Nephron (organoid): Measurements from ENCODE around the gene TACR2.
"Not testable (repeated sequence)": the region's sequence is repeated elsewhere in the genome, so short reads cannot be mapped to it uniquely, and the experiment has no call there.

Source experiments
- H3K27ac Mint-ChIP-seq, 3 experiments: 2 replicates each; pipeline ENCODE4 v1.8.0; 2020; ENCODE audit warnings: mixed read lengths in 3 of 3, mild to moderate bottlenecking in 2 of 3, moderate library complexity in 1 of 3
- H3K27me3 Mint-ChIP-seq: 2 replicates; pipeline ENCODE4 v1.8.0; 2021; ENCODE audit warnings: low read depth, mild to moderate bottlenecking, moderate library complexity, mixed read lengths
- H3K36me3 Mint-ChIP-seq: 2 replicates; pipeline ENCODE4 v1.8.0; 2020; ENCODE audit warnings: low read depth, mixed read lengths
- H3K4me1 Mint-ChIP-seq: 2 replicates; pipeline ENCODE4 v1.8.0; 2020; ENCODE audit warnings: mixed read lengths
- H3K4me3 Mint-ChIP-seq, 3 experiments: 2 replicates each; pipeline ENCODE4 v1.8.0; 2020; ENCODE audit warnings: mild to moderate bottlenecking in 3 of 3, mixed read lengths in 3 of 3, moderate library complexity in 2 of 3
- H3K9me3 Mint-ChIP-seq: 2 replicates; pipeline ENCODE4 v1.8.0; 2020; ENCODE audit warnings: mixed read lengths
- TF ChIP-seq, protein P1 (sequence below), 3 experiments: fragments of 200-600 bp; sonication (generic); IDR thresholded peaks; one replicate each; pipeline ENCODE4 v1.5.0; 2021; ENCODE audit warnings: antibody characterized with exemption in 3 of 3; ENCODE audit not compliant: unreplicated experiment in 3 of 3

TACR2 gene

DNA sequence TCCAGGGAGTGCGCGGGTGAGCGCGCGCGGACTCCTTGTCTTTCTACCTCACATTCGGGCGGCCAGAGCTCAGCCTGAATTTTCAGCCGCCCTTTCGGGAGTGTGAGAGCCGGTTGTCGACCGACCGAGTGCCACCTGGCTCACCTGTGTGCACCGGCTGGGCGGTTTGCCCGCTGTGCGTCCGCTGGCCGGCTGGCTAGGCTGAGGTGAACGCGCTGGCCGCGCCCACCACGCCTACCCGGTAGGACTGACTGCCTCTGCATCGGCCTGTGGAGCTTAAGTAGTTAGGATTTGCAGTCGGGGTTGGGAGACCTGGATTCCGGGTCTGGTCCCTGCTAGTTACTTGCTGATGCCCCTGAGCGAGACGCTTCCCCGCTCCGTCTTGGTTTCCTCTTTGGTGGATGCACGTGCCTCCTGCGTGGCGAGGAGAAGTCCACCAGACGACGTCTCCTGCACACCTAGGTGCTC is 35.1 kb upstream of the TACR2 start:
- Mint-ChIP-seq H3K27me3 (peaks cover 32% of the 10 kb centered on the region), H3K27ac (peak overlapping the region in 1 of 3 experiments; percentile 46), H3K36me3 (no peaks in the 10 kb centered on the region), H3K4me3 (peak overlapping the region; percentile 78 to 92 (median 82)), H3K9me3 (no peaks in the 10 kb centered on the region), H3K4me1 (peaks cover 11% of the 10 kb centered on the region)
- TF ChIP-seq, protein P1, sequence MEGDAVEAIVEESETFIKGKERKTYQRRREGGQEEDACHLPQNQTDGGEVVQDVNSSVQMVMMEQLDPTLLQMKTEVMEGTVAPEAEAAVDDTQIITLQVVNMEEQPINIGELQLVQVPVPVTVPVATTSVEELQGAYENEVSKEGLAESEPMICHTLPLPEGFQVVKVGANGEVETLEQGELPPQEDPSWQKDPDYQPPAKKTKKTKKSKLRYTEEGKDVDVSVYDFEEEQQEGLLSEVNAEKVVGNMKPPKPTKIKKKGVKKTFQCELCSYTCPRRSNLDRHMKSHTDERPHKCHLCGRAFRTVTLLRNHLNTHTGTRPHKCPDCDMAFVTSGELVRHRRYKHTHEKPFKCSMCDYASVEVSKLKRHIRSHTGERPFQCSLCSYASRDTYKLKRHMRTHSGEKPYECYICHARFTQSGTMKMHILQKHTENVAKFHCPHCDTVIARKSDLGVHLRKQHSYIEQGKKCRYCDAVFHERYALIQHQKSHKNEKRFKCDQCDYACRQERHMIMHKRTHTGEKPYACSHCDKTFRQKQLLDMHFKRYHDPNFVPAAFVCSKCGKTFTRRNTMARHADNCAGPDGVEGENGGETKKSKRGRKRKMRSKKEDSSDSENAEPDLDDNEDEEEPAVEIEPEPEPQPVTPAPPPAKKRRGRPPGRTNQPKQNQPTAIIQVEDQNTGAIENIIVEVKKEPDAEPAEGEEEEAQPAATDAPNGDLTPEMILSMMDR (IDR thresholded peaks at IDR 0.05; ENCODE audit: unreplicated experiment in 3 of 3) = no peak

DNA sequence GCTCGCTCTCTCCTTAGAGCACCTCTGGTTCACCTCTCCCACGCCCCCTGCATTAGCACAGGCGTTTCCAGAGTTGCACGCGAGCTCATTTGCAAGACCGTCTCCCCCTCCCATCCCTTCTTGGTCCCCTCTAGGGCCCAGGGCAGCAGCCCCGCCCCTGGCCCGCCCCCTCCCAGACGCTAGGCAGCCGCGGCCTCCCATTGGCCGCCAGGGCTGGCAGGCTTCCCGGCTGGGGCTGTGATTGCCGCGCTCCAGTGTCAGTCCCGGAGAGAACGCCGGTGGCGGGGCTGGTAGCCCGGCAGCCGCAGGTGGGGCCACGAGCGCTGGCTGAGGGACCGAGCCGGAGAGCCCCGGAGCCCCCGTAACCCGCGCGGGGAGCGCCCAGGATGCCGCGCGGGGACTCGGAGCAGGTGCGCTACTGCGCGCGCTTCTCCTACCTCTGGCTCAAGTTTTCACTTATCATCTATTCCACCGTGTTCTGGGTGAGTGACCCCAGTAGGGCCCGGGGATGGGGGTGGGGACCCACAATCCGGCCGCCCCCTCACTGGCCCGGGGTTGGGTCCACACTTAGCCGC is 34.6 kb upstream of the TACR2 start, which contains the start of gene TSPAN15:
TSPAN15 (plus strand) TSS at position 257 of the 575 bp plus-strand sequence; CDS start at position 387, 130 bp downstream.
- no peaks in the 10 kb centered on the region for H3K9me3 Mint-ChIP-seq
- TF ChIP-seq, protein P1 (IDR thresholded peaks at IDR 0.05; ENCODE audit: unreplicated experiment in 3 of 3) = no peak
- H3K4me3 Mint-ChIP-seq = peak within 1 kb of the TSS; percentile 78 to 92 (median 82)
- H3K4me1 Mint-ChIP-seq = peaks cover 11% of the 10 kb centered on the region
- H3K36me3 Mint-ChIP-seq = no peaks in the 10 kb centered on the region
- peaks cover 32% of the 10 kb centered on the region for H3K27me3 Mint-ChIP-seq
- H3K27ac Mint-ChIP-seq = peak within 1 kb of the TSS in 2 of 3 experiments; percentile 7 to 84

DNA sequence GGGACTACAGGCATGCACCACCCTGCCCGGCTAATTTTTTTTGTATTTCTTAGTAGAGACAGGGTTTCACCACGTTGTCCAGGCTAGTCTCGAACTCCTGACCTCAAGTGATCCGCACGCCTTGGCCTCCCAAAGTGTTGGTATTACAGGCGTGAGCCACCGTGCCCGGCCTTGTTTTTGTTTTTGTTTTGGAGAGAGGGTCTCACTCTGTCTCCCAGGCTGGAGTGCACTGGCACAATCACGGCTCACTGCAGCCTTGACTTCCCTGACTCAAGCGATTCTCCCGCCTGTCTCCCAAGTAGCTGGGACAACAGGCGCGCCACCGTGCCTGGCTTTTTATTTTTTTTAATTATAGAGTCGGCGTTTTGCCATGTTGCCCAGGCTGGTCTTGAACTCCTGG is 33.7 kb upstream of the TACR2 start:
- H3K27ac Mint-ChIP-seq = peak overlapping the region in 1 of 3 experiments; percentile 84
- H3K9me3 Mint-ChIP-seq, H3K36me3 Mint-ChIP-seq: not testable (repeated sequence)
- H3K4me3 Mint-ChIP-seq = peak overlapping the region in 1 of 3 experiments; percentile 92
- peaks cover 32% of the 10 kb centered on the region for H3K27me3 Mint-ChIP-seq
- peaks cover 11% of the 10 kb centered on the region for H3K4me1 Mint-ChIP-seq

GRCh38 chr10:69449841-69450240 is 33.1 kb upstream of the TACR2 start:
- peaks cover 11% of the 10 kb centered on the region for H3K4me1 Mint-ChIP-seq
- H3K36me3 Mint-ChIP-seq = no peaks in the 10 kb centered on the region
- H3K27me3 Mint-ChIP-seq = peaks cover 37% of the 10 kb centered on the region
- peak overlapping the region; percentile 53 to 63 (median 60) for H3K4me3 Mint-ChIP-seq
- TF ChIP-seq, protein P1 (IDR thresholded peaks at IDR 0.05; ENCODE audit: unreplicated experiment in 3 of 3) = peak; percentile 33 to 57 (median 43)
- H3K27ac Mint-ChIP-seq = peak overlapping the region in 1 of 3 experiments; percentile 74
- no peaks in the 10 kb centered on the region for H3K9me3 Mint-ChIP-seq

DNA sequence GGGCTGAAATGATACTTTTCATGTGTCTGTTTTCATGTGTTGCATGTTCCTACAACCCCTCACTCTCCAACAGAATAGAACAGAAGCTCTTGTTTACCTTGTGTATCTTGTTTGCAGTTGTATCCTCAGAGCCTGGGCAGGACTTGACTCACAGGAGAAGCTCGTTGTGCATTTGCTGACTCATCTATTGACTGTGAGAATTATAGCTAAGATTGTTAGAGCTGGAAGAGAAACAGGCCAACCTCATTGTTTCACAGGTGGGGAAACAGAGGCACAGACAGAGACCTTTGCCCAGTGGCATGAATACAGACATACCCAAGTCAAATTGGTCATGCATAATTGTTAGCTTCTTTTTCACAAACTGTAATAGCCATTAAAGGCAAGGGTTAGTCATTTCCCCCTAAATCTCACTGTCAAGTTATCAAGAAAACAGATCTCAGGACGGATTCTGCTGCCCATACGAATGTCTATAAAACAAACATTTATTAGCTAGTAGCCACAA is 30.0 kb upstream of the TACR2 start:
- no peaks in the 10 kb centered on the region for H3K36me3 Mint-ChIP-seq
- peaks cover 17% of the 10 kb centered on the region for H3K27me3 Mint-ChIP-seq
- TF ChIP-seq, protein P1 (IDR thresholded peaks at IDR 0.05; ENCODE audit: unreplicated experiment in 3 of 3) = no peak
- no peaks in the 10 kb centered on the region for H3K9me3 Mint-ChIP-seq
- peaks cover 11% of the 10 kb centered on the region for H3K4me1 Mint-ChIP-seq
- no peak overlapping the region for H3K27ac Mint-ChIP-seq
- H3K4me3 Mint-ChIP-seq = no peak overlapping the region

- H3K4me3 Mint-ChIP-seq = no peak overlapping the region
- H3K4me1 Mint-ChIP-seq = peaks cover 11% of the 10 kb centered on the region
- no peaks in the 10 kb centered on the region for H3K36me3 Mint-ChIP-seq
- no peaks in the 10 kb centered on the region for H3K9me3 Mint-ChIP-seq
- H3K27me3 Mint-ChIP-seq = peaks cover 18% of the 10 kb centered on the region
- TF ChIP-seq, protein P1 (IDR thresholded peaks at IDR 0.05; ENCODE audit: unreplicated experiment in 3 of 3) = no peak
- H3K27ac Mint-ChIP-seq = no peak overlapping the region
Measured at GRCh38 chr10:69446229-69446628, 29.5 kb upstream of the TACR2 start.
